NCI-H1930 (cell line): ENCODE data around the gene MICAL3.
"Not testable (repeated sequence)": the region's sequence is repeated elsewhere in the genome, so short reads cannot be mapped to it uniquely, and the experiment has no call there.

ENCODE experiments used
- DNase-seq, 2 experiments: peaks; one replicate each; lab custom pipeline; 2025; lab: John Stamatoyannopoulos, UW

MICAL3 gene

GRCh38 chr22:18060646-18061620 lies 36.6 kb upstream of the MICAL3 start:
- no peak for DNase-seq

GRCh38 chr22:18059991-18060390 lies 35.6 kb upstream of the MICAL3 start:
- DNase-seq: no peak

DNA sequence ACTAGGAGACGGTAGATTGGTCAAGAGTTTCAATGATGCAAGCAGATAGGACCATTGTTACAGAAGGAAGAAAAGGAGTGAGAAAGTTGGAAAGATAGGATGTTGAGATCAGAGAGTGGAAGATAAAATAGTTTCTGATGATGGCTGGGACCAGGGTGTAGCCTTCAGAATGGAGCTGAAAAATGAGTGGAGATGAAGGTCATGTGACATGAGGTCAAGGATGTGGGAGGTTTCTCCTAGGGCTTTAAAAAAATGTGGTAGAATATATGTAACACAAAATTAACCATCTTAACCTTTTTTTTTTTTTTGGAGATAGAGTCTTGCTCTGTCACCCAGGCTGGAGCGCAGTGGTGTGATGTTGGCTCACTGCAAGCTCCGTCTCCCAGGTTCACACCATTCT lies 35.1 kb upstream of the MICAL3 start:
- DNase-seq: no peak

DNA sequence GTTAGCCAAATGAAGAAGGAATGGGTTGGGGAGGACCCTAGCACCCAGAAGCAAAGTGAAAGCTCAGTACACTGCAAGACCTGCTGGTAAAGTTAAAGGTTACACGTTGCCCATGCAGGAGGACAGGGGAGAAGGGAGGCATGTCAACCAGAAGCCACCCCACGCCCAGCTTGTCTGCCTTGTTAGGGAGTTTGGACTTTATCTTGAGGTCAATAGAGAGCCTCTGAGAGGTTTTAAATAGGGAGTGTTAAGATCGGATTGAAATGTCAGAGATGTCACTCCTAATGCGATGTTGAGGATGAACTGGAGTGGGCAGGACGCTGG lies 34.7 kb upstream of the MICAL3 start:
- no peak for DNase-seq

- DNase-seq: no peak
Measured at GRCh38 chr22:18058371-18059093, 34.2 kb upstream of the MICAL3 start.

DNA sequence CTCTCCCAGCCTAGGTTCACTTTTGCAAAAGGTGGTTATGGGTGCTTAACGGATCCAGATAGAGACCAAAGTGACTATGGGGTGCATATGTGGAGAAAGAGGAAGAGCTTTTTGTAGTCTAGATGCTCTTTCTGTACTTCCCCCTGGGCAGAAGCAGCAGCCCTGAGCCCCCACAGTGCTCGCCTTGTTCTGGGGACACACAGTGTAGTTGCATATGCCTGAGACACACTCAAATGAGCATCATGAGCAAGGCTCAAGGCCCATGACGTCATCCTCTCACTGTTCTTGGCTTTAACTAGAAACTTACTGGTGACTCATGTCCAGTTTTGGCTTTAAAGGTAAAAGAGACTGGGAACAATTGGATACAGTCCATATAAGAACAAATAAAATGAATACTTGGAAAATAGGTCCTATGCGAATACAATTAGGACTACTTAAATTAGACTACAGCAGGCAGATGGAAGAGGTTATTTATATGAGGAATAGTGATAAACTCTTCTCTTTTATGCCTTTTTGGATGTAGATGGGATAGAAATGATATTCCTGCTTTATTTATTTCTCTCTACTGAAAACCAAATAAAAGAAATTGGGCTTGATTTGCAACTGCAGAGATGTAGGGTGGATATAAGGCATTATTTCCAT lies 33.3 kb upstream of the MICAL3 start:
- no peak for DNase-seq

GRCh38 chr22:18056807-18057474 lies 32.6 kb upstream of the MICAL3 start:
- no peak for DNase-seq

DNA sequence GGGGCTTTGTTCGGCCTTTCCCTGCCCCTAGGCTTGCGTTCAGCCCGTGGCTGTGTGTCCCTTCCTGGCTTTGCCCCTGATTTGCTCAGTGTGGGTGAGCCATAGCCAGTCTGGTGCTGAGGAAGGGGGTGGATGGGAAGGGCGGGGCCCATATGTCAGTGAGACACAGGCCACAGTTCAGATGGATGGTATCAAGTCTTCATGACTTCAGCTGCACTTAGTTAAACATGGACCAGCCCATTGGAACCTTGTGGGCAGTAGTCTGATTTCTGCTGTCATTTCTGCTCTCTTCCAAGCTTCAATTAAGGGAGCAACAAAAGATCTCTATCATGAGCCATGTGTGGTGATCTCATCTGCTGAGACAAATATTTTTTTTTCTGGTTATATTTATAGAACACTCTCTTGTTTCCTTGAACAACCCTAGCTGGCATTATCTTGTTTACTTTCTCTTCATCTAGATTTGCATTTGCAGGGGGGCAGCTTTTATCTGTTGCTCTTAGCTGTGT lies 31.9 kb upstream of the MICAL3 start:
- DNase-seq: no peak

DNA sequence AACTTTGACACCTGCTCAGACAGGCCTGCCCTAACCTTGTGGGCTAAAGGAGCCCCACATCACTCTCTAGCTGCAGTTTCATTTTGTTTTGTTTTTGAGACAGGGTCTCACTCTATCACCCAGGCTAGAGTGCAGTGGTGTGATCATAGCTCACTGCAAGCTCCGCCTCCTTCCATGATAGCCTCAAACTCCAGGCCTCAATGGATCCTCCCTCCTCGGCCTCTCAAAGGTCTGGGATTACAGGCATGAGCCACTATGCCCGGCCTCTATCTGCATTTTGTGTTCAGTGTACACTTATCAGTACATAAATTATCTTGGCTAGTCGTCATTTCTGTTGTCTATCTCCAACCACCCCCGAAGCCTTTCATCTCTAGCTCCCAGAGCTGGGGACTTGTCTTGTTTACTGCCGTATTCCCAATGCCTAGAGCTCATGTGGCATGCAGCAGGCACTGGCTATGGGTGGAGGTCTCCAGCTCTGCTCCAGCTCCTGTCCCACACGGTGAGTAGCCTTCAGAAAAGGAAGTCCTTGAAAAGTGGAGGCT lies 31.3 kb upstream of the MICAL3 start:
- DNase-seq: no peak

- DNase-seq: not testable (repeated sequence)
Measured at GRCh38 chr22:18053216-18053946, 29.0 kb upstream of the MICAL3 start.

DNA sequence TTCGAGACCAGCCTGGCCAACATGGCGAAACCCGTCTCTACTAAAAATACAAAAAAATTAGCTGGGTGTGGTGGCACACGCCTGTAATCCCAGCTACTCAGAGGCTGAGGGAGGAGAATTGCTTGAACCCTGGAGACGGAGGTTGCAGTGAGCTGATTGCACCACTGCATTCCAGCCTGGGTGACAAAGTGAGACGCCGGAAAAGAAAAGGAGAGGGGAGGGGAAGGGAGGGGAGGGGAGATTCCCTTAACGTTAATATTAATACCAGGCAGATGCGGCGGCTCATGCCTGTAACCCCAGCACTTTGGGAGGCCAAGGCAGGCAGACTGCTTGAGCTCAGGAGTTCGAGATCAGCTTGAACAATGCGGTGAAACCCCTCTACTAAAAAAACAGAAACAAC lies 26.8 kb upstream of the MICAL3 start:
- not testable (repeated sequence) for DNase-seq

DNA sequence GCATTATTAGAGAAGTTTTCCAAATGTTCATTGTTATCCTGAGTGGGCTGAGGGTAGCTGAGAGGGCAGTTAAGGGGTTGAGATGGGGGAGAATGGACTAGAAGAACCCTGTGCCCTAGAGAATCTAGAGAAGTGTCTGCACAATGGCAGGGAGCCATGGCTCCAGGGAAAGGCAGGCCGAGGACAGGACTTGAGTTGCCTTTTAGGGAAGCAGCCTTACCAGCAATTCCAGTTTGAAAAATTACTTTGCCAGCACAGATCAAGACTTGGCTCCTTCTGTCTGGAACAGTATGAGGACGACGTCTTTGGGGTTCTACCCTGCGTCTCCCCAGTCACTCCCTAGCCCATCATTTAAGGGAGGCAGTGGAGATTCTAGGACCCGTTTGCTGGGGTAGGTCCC lies 25.7 kb upstream of the MICAL3 start:
- DNase-seq: no peak

DNA sequence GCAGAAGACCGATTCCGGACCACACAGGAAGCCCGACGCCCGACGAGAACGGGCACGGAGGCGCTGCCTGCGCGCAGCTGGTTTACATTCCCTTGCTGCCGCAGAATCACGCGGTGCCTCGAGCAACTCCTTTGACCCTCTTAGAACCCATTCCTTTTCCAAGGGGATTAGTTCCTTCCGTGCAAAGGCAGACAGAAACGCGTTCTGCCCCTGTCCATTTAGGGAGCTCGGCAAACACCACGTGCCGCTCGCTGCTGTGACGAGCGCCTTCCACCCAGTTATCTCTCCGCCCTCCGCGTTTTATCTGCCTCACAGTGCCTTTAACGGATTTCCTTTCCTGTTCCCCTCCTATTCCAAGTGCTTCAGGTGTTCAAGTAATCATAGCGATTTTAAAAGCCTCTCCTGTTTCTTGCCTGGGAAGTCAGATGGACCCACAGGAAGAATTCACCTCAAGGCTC lies 24.1 kb upstream of the MICAL3 start:
- no peak for DNase-seq

DNA sequence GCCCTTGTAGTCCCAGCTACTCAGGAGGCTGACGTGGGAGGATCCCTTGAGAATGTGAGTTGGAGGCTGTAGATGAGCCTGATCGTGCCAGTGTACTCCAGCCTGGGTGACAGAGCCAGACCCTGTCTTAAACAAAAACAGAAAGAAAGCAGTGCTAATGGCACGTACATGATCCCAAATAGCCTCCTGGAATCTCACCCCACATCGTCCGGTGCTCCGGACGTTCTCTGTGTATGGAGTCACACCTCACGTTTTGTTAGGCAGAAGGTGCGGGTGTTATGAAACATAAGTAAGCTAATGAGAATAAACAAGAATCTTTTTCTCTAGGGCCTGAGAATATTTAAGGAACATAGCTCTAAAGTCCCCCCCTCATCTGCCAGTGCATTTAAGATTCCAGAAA lies 23.7 kb upstream of the MICAL3 start:
- no peak for DNase-seq

- DNase-seq: no peak
Measured at GRCh38 chr22:18045794-18046193, 21.4 kb upstream of the MICAL3 start.

DNA sequence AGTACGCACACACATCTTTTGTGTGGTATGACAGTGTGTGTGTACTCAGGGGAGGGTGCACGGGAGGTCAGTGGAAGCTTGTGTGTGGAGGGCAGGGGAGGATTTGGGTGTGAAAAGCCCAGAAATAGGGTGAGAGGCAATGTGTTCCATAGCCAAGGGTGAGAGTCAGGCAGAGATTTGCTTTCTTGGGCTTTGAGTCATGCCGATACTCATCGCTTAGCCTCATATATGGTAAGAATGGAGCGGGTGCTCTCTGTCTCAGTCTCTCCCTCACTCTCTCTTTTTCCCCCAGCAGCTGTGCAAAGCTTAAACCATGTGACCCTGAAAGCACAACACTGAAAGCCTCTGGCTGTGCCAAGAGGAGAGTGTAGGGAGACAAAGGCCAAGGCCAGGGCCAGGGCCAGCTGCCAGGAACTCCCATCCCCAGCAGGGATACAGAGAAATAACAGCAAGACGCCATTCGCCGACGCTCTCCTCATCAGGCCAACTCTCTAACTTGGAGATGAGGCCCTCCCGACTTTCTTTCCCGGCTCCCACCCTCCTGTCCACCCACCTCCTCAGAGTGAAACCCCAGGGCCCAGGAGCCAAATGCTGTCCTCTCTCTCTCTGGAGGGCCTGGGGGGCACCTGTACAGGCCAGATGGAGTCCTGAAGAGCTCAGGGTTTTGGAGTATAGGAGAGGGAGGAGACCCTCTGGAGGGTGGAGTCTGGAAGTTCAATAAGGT lies 20.3 kb upstream of the MICAL3 start:
- no peak for DNase-seq

GRCh38 chr22:18042685-18043084 lies 18.3 kb upstream of the MICAL3 start:
- no peak for DNase-seq

DNA sequence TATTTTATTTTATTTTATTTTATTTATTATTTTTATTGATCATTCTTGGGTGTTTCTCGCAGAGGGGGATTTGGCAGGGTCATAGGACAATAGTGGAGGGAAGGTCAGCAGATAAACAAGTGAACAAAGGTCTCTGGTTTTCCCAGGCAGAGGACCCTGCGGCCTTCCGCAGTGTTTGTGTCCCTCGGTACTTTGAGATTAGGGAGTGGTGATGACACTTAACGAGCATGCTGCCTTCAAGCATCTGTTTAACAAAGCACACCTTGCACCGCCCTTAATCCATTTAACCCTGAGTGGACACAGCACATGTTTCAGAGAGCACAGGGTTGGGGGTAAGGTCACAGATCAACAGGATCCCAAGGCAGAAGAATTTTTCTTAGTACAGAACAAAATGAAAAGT lies 16.5 kb upstream of the MICAL3 start:
- not testable (repeated sequence) for DNase-seq

DNA sequence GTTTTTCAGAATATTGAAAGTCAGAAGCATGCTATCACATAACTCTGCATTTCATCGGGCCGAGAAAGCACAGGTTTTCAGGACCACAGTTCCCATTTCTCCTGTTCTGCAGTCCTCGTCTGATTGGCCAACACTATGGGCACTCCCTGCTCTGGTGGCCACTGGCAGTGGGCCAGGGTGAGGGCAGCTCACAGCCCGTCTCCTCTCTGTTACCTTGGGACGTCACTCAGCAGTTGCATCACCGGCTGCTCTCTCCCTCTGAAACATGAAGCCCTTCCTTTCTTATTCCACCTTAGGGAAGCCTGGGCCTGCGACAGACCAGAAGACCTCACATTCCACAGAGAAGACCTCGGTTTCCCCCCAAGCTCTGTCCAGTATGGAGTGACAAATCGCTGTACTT lies 11.4 kb upstream of the MICAL3 start:
- DNase-seq: no peak

- DNase-seq: no peak
Measured at GRCh38 chr22:18034076-18034475, 9.7 kb upstream of the MICAL3 start.
